ENCODE measurements around the gene DMP1.

The DMP1 gene

GRCh38 chr4:87698394-87698793 lies 48.3 kb downstream of the DMP1 start:
- ChIA-PET CTCF (interaction anchor here (0.7 kb wide), 1 partner anchor 505 kb away, joined by 3 read pairs; no protein-coding TSS in a partner anchor), POLR2A (no interaction called here)
- TF ChIP-seq ZNF266 (tag by site-specific recombination; IDR thresholded peaks at IDR 0.05; ENCODE audit: low read depth) = no peak
- no peak for TF ChIP-seq ZNF10 (tag by site-specific recombination; IDR thresholded peaks at IDR 0.05)
- no peak for TF ChIP-seq ZNF449 (tag by site-specific recombination; IDR thresholded peaks at IDR 0.05)
- no peak for TF ChIP-seq ZNF571 (tag by site-specific recombination; IDR thresholded peaks at IDR 0.05)
- TF ChIP-seq ZNF311 (tag by site-specific recombination; IDR thresholded peaks at IDR 0.05; ENCODE audit: borderline replicate concordance) = no peak
- no peak for TF ChIP-seq ZNF776 (tag by site-specific recombination; IDR thresholded peaks at IDR 0.05; ENCODE audit: borderline replicate concordance)
- no peak for TF ChIP-seq ZFP69B (tag by site-specific recombination; IDR thresholded peaks at IDR 0.05)
- no peak for TF ChIP-seq ZNF202 (tag by site-specific recombination; IDR thresholded peaks at IDR 0.05; ENCODE audit: borderline replicate concordance)
- no peak for TF ChIP-seq ZNF624 (tag by site-specific recombination; IDR thresholded peaks at IDR 0.05)
- Histone ChIP-seq H3K9me3 (ENCODE audit: control insufficient read depth, insufficient read depth, low read depth, low read length) (no peaks in the 10 kb centered on the region), H3K27ac (ENCODE audit: extremely low read depth, low read depth, low read length) (no peak overlapping the region), H3K4me1 (ENCODE audit: control insufficient read depth, insufficient read depth, low read length) (no peaks in the 10 kb centered on the region), H3K36me3 (ENCODE audit: control insufficient read depth in 2 of 2, insufficient read depth in 1 of 2, low read length in 2 of 2) (no peaks in the 10 kb centered on the region), H3K4me3 (ENCODE audit: low read depth, low read length) (no peak overlapping the region)

- POLR2A ChIA-PET = no interaction called here
- Histone ChIP-seq H3K9me3 (ENCODE audit: control insufficient read depth, insufficient read depth, low read depth, low read length) (no peaks in the 10 kb centered on the region), H3K4me1 (ENCODE audit: control insufficient read depth, insufficient read depth, low read length) (no peaks in the 10 kb centered on the region), H3K27ac (ENCODE audit: extremely low read depth, low read depth, low read length) (no peak overlapping the region), H3K36me3 (ENCODE audit: control insufficient read depth in 2 of 2, insufficient read depth in 1 of 2, low read length in 2 of 2) (no peaks in the 10 kb centered on the region), H3K4me3 (ENCODE audit: low read depth, low read length) (no peak overlapping the region)
- no peak for TF ChIP-seq ZNF501 (tag by site-specific recombination; IDR thresholded peaks at IDR 0.05)
- no peak for TF ChIP-seq ZNF223 (tag by site-specific recombination; IDR thresholded peaks at IDR 0.05)
- CTCF ChIA-PET = no interaction called here
These were observed 53.9 kb downstream of the DMP1 start for GRCh38 chr4:87704001-87704400.

- ChIA-PET CTCF (no interaction called here), POLR2A (no interaction called here)
- Histone ChIP-seq H3K4me3 (ENCODE audit: low read depth, low read length) (no peak overlapping the region), H3K36me3 (ENCODE audit: control insufficient read depth in 2 of 2, insufficient read depth in 1 of 2, low read length in 2 of 2) (no peaks in the 10 kb centered on the region), H3K27ac (ENCODE audit: extremely low read depth, low read depth, low read length) (no peak overlapping the region), H3K9me3 (ENCODE audit: control insufficient read depth, insufficient read depth, low read depth, low read length) (no peaks in the 10 kb centered on the region), H3K4me1 (ENCODE audit: control insufficient read depth, insufficient read depth, low read length) (no peaks in the 10 kb centered on the region)
- TF ChIP-seq PRDM4 (tag by site-specific recombination; IDR thresholded peaks at IDR 0.05) = no peak
- no peak for TF ChIP-seq ZNF398 (tag by site-specific recombination; IDR thresholded peaks at IDR 0.05)
- TF ChIP-seq PRDM10 (tag by site-specific recombination; IDR thresholded peaks at IDR 0.05) = no peak
- TF ChIP-seq ZNF335 (tag by site-specific recombination; conservative IDR thresholded peaks at IDR 0.05) = no peak
- TF ChIP-seq ZNF777 (tag by site-specific recombination; IDR thresholded peaks at IDR 0.05; ENCODE audit: borderline replicate concordance) = no peak
These were observed 57.3 kb downstream of the DMP1 start for GRCh38 chr4:87707279-87707918.
